Measurements from ENCODE around the gene LOXL3. TPM values are rescaled to one million over a fixed set of nuclear protein-coding genes. Genes with fewer than 3 reads are reported as not detected.

The LOXL3 gene
- polyA plus RNA-seq, 1 of the 3 experiments (the other 2 are of a cell fraction): 47.9 TPM

GRCh38 chr2:74510272-74510671 lies 43.5 kb downstream of the LOXL3 start:
- Histone ChIP-seq H3K27me3 (ENCODE audit: insufficient read depth) (no peaks in the 10 kb centered on the region), H3K4me3 (ENCODE audit: low read depth in 2 of 2, low read length in 1 of 2) (no peak overlapping the region), H3K79me2 (ENCODE audit: insufficient read depth) (peaks cover 38% of the 10 kb centered on the region; the same call in 1 of the 2 replicates), H3K4me1 (ENCODE audit: control insufficient read depth in 1 of 2, insufficient read depth in 2 of 2, low read depth in 1 of 2, low read length in 1 of 2) (peaks cover 24 to 33% of the 10 kb centered on the region in 2 experiments; a peak in 3 of 4 replicates), H3K9me3 (no peaks in the 10 kb centered on the region), H3K36me3 (replicated peaks in 1 of 2; ENCODE audit: control insufficient read depth in 1 of 2, insufficient read depth in 2 of 2, low read length in 1 of 2) (peaks cover 7 to 11% of the 10 kb centered on the region in 2 experiments), H2AFZ (ENCODE audit: low read depth) (no peak overlapping the region), H3K9ac (no peak overlapping the region), H4K20me1 (ENCODE audit: insufficient read depth) (no peaks in the 10 kb centered on the region), H3K27ac (ENCODE audit: low read depth in 2 of 2, low read length in 1 of 2) (peak overlapping the region in 1 of 2 experiments; percentile 1; a peak in 1 of 4 replicates), H3K4me2 (no peak overlapping the region), H3K9me2 (no peaks in the 10 kb centered on the region), H3F3A (replicated peaks; ENCODE audit: insufficient read depth) (peaks cover 31% of the 10 kb centered on the region)
- POLR2A ChIA-PET: interaction anchor here (0.6 to 1.7 kb wide), 4 partner anchors 10 to 949 kb away, joined by 3 to 9 read pairs (median 5); partner anchors contain the start of gene LBX2
- CTCF ChIA-PET: interaction anchor here (0.9 to 7.5 kb wide), 4 partner anchors 16 to 78 kb away, joined by 3 to 80 read pairs (median 45); partner anchors contain the start of genes AUP1, CCDC142, DQX1 and HTRA2
- whole genome bisulfite sequencing (ENCODE audit: low lambda C conversion rate): 88% methylated on average over 4 of the region's 4 CpGs
- no peak for TF ChIP-seq SIN3A (IDR thresholded peaks at IDR 0.05; ENCODE audit: borderline replicate concordance, low read depth, low read length)
- TF ChIP-seq FOXM1 (IDR thresholded peaks at IDR 0.05; ENCODE audit: low read depth): no peak
- no peak for TF ChIP-seq TCF12 (IDR thresholded peaks at IDR 0.05)
- TF ChIP-seq TAF1 (IDR thresholded peaks at IDR 0.05; ENCODE audit: borderline replicate concordance, low read depth, low read length): no peak
- no peak for TF ChIP-seq JUND (IDR thresholded peaks at IDR 0.05)
- no peak for TF ChIP-seq IRF3 (IDR thresholded peaks at IDR 0.05; ENCODE audit: low read depth, low read length)
- TF ChIP-seq FOSL2 (IDR thresholded peaks at IDR 0.05; ENCODE audit: borderline replicate concordance, low read depth): no peak
- TF ChIP-seq PBX3 (IDR thresholded peaks at IDR 0.05): no peak
- no peak for TF ChIP-seq GATA2 (CRISPR knock-in tag; IDR thresholded peaks at IDR 0.05)
- no peak for TF ChIP-seq ZBTB33 (IDR thresholded peaks at IDR 0.05; ENCODE audit: borderline replicate concordance, low read depth)
- TF ChIP-seq TEAD4 (IDR thresholded peaks at IDR 0.05; ENCODE audit: borderline replicate concordance, insufficient read depth): no peak
- TF ChIP-seq EP300 (IDR thresholded peaks at IDR 0.05; ENCODE audit: borderline replicate concordance in 1 of 2, low read depth in 1 of 2, low read length in 1 of 2): no peak
- TF ChIP-seq YY1 (IDR thresholded peaks at IDR 0.05; ENCODE audit: low read depth): no peak
- no peak for TF ChIP-seq NRF1 (IDR thresholded peaks at IDR 0.05; ENCODE audit: low read depth, low read length)
- DNase-seq: no peak
